Duodenal mucosa (tissue), 2 donors: ENCODE measurements around the gene RABGAP1L.
"Not testable (repeated sequence)": the region's sequence is repeated elsewhere in the genome, so short reads cannot be mapped to it uniquely, and the experiment has no call there.

Source experiments
- H3K27ac ChIP-seq: one replicate; pipeline ENCODE4 v1.7.0; 2013; ENCODE audit warnings: low read depth, low read length
- H3K27me3 ChIP-seq, 2 donors: one replicate each; pipeline ENCODE4 v1.7.0; 2013; ENCODE audit warnings: low read length in 2 of 2, control low read depth in 1 of 2; ENCODE audit not compliant: insufficient read depth in 2 of 2, control insufficient read depth in 1 of 2
- H3K36me3 ChIP-seq, 2 donors: one replicate each; pipeline ENCODE4 v1.7.0; 2013; ENCODE audit warnings: low read length in 2 of 2, control low read depth in 1 of 2; ENCODE audit not compliant: insufficient read depth in 2 of 2, control insufficient read depth in 1 of 2
- H3K4me1 ChIP-seq, 2 donors: one replicate each; pipeline ENCODE4 v1.7.0; 2013; ENCODE audit warnings: low read length in 2 of 2, control low read depth in 1 of 2; ENCODE audit not compliant: insufficient read depth in 2 of 2, control insufficient read depth in 1 of 2
- H3K4me3 ChIP-seq, 2 donors: one replicate each; pipeline ENCODE4 v1.7.0; 2013; ENCODE audit warnings: low read length in 2 of 2, low read depth in 1 of 2
- H3K9ac ChIP-seq, 2 donors: one replicate each; pipeline ENCODE4 v1.7.0; 2013; ENCODE audit warnings: low read length in 2 of 2, low read depth in 1 of 2
- H3K9me3 ChIP-seq, 2 donors: one replicate each; pipeline ENCODE4 v1.7.0; 2013; ENCODE audit warnings: low read length in 2 of 2, control low read depth in 1 of 2; ENCODE audit not compliant: control insufficient read depth in 1 of 2

The RABGAP1L gene

DNA sequence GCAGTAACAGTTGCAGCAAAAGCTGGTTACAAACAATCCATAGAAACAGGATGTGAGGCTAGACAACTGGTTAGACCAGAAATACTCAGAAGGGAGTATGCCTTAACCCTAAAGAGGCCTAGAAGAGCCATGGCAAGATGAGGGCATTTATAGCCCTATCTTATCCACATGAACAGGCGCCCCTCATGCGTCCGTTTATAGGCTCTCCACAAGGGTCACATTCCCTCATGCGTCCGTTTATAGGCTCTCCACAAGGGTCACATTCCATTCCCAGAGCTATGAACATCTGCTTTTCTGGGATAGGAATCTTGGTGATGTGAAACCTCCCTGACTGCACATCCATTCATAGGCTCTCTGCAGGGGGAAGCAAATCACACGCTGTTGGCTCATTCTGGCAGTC, 416.8 kb downstream of the RABGAP1L start:
- not testable (repeated sequence) for H3K4me1 ChIP-seq, H3K36me3 ChIP-seq, H3K4me3 ChIP-seq, H3K9me3 ChIP-seq, H3K27ac ChIP-seq, H3K27me3 ChIP-seq, H3K9ac ChIP-seq

DNA sequence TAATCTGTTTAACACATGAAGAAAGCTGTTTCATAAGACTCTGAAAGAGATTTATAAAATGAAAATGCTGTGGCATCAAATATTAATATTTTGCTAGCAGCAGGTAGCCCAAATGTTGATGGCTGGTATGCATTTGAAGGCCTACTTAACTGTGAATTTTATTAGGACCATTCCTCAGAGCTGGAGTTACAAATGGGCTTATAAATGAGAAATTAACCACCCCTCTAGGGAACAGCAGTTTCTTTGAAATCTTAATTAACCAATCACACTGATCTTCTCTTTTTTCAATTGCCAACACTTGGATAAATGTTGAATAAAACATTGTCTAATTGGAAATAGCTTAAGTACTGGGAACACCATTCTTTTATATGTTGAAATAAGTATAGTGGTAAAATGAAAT, 418.4 kb downstream of the RABGAP1L start:
- H3K4me1 ChIP-seq = no peaks in the 10 kb centered on the region
- no peaks in the 10 kb centered on the region for H3K36me3 ChIP-seq
- H3K27me3 ChIP-seq = no peaks in the 10 kb centered on the region
- H3K27ac ChIP-seq = no peak overlapping the region
- peaks cover 2 to 5% of the 10 kb centered on the region in 2 donors for H3K9me3 ChIP-seq
- H3K9ac ChIP-seq = no peak overlapping the region
- no peak overlapping the region for H3K4me3 ChIP-seq

DNA sequence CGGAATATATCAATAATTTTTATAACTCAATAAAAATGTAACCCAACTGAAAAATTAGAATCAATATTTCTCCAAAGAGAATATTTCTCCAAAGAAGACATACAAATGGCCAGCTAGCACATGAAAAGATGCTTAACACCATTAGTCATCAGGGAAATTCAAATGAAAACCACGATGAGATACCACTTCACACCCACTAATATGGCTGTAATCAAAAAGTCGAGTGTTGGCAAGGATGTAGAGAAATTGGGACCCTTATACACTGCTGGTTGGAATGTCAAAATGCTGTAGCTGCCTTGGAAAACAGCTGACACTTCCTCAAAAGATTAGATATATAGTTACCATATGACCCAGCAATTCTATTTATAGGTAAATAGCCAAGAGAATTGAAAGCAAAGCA, 421.5 kb downstream of the RABGAP1L start:
- Histone ChIP-seq H3K36me3 (no peaks in the 10 kb centered on the region), H3K27ac (no peak overlapping the region), H3K4me3 (no peak overlapping the region), H3K9me3 (peaks cover 0 to 5% of the 10 kb centered on the region in 2 donors), H3K4me1 (no peaks in the 10 kb centered on the region), H3K9ac (no peak overlapping the region), H3K27me3 (no peaks in the 10 kb centered on the region)

DNA sequence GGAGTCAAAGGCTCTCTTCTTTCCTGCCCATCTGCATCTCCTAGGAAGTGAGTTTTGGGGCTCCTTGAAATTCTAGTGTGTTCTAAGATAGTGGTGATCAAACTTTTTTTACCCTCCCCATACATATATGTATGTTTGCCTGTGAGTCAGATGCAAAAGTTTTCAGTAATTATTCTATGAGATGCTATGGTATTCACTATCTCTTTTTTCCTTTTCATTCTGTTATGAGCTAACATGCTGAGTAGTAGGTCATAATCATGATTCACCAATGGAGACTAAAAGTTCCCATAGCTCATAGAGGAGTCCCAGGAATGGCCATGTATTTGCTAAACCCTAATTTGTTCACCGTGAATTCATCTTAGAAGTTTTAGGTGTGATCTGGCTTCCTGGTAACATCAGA, 424.0 kb downstream of the RABGAP1L start:
- no peaks in the 10 kb centered on the region for H3K27me3 ChIP-seq
- H3K9ac ChIP-seq = no peak overlapping the region
- H3K27ac ChIP-seq = no peak overlapping the region
- no peaks in the 10 kb centered on the region for H3K4me1 ChIP-seq
- H3K4me3 ChIP-seq = no peak overlapping the region
- no peaks in the 10 kb centered on the region for H3K36me3 ChIP-seq
- no peaks in the 10 kb centered on the region for H3K9me3 ChIP-seq

DNA sequence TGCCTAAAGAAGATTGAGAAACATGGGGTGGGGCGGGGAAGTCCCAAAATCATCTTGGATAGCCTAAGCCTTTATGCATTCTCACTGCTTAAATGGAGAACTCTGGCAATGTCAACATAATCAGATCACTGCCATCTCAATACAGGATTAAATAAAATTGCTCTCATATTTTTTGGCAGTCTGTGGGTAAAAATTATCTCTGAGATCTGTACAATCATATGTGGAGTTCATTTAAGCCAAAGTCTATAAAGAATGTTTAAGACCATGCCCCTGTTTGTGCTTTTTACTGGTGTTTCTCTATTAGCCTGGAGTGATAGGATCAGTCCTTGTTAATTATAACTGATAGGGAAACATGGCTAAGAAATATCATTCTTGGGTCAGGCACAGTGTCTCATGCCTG, 424.8 kb downstream of the RABGAP1L start:
- H3K36me3 ChIP-seq = no peaks in the 10 kb centered on the region
- no peak overlapping the region for H3K9ac ChIP-seq
- no peak overlapping the region for H3K4me3 ChIP-seq
- H3K4me1 ChIP-seq = no peaks in the 10 kb centered on the region
- H3K27ac ChIP-seq = no peak overlapping the region
- no peaks in the 10 kb centered on the region for H3K9me3 ChIP-seq
- no peaks in the 10 kb centered on the region for H3K27me3 ChIP-seq

DNA sequence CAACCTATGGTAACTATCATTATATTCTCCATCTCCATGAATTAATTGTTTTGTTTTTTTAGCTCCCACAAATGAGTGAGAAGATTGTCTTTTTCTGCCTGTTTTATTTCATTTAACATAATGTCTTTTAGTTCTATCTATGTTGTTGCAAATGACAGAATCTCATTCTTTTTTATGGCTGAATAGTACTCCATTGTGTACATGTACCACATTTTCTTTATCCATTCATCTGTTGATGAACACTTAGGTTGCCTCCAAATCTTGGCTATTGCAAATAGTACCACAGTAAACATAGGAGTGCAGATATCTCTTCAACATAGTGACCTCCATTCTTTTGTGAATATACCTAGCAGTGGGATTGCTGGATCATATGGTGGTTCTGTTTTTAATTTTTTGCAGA, 429.3 kb downstream of the RABGAP1L start:
- not testable (repeated sequence) for H3K27ac ChIP-seq, H3K4me3 ChIP-seq, H3K9ac ChIP-seq, H3K36me3 ChIP-seq, H3K4me1 ChIP-seq, H3K9me3 ChIP-seq, H3K27me3 ChIP-seq

DNA sequence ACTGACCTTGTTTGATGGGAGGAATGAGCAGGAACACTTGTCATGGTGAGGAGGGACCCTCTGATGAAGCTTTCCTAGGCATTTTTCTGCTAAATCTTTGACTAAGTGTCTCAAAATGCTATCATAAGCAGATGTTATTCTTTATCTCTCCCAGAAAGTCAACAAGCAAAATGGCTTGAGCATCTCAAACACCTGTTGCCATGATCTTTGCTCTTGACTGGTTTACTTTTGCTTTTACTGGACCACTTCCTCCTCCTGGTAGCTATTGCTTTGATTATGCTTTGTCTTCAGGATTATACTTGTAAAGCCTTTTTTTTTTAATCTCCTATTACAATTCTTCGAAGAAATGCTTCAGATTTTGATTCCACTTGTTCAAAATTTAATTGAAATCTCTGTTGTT, 445.9 kb downstream of the RABGAP1L start:
- Histone ChIP-seq H3K4me3 (no peak overlapping the region), H3K9ac (no peak overlapping the region), H3K9me3 (no peaks in the 10 kb centered on the region), H3K27ac (no peak overlapping the region), H3K27me3 (no peaks in the 10 kb centered on the region), H3K4me1 (no peaks in the 10 kb centered on the region), H3K36me3 (no peaks in the 10 kb centered on the region)

DNA sequence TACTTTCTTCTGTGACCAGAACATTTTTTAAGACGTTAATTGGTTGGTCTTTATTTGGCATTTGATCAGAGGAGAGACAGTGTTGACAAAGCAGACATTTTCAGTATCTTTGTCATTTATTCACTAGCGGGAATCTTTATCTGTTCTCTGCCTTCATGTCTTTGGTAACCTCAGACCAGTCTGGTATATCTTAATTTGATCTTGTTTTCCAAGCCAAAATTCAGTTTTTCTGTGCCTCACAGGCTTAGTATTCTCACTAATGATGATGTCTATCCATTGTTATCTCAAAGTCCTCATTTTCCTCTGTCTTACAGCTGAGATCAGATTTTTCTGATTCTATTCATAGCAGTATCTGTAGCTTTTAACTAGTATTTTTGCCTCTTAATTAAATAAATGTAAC, 447.2 kb downstream of the RABGAP1L start:
- no peak overlapping the region for H3K9ac ChIP-seq
- no peak overlapping the region for H3K27ac ChIP-seq
- H3K4me3 ChIP-seq = no peak overlapping the region
- H3K4me1 ChIP-seq = no peaks in the 10 kb centered on the region
- H3K27me3 ChIP-seq = no peaks in the 10 kb centered on the region
- no peaks in the 10 kb centered on the region for H3K36me3 ChIP-seq
- no peaks in the 10 kb centered on the region for H3K9me3 ChIP-seq

DNA sequence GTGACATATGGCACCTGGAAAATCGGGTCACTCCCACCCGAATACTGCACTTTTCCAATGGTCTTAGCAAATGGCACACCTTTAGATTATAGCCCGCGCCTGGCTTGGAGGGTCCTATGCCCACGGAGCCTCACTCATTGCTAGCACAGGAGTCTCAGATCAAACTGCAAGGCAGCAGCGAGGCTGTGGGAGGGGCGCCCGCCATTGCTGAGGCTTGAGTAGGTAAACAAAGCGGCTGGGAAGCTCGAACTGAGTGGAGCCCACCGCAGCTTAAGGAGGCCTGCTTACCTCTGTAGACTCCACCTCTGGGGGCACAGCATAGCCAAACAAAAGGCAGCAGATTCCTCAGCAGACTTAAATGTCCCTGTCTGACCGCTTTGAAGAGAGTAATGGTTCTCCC, 458.6 kb downstream of the RABGAP1L start:
- H3K4me3 ChIP-seq, H3K4me1 ChIP-seq, H3K9me3 ChIP-seq, H3K27me3 ChIP-seq, H3K36me3 ChIP-seq, H3K9ac ChIP-seq, H3K27ac ChIP-seq: not testable (repeated sequence)

DNA sequence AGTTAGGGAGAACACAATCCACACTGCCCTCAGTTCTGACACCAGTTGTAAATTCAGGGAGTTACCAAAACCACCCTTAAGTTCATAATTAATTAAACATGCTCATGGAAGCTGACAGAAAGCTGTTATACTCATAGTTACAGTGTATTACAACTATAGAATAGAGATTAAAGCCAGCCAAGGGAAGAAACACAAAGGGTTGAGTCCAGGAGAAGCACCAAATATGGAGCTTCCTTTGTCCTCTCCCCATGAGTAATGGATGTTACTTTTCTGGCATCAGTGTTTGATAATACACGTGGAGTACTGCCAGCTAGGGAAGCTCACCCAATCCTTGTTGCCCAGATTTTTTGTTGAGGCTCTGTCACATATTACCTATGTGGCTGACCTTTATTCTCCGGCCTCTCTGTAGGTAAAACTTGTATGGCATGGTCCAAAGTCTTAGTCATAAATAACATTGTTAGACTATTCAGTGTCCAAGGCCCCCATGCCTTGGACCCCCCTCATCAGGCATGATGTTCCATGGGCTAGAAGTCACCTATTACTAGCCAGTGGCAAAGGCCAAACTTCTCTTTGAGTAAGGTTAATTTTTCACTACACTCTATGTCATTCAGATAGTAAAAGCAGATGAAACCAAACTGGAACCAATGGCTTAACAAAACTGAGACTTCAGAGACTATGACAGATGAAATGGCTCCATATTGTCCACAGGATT, 464.2 kb downstream of the RABGAP1L start:
- Histone ChIP-seq H3K27me3 (no peaks in the 10 kb centered on the region), H3K27ac (no peak overlapping the region), H3K4me3 (no peak overlapping the region), H3K9ac (no peak overlapping the region), H3K4me1 (no peaks in the 10 kb centered on the region), H3K36me3 (no peaks in the 10 kb centered on the region), H3K9me3 (no peaks in the 10 kb centered on the region)
